Measurements from ENCODE around the gene LONRF3.
"Not testable (repeated sequence)": the region's sequence is repeated elsewhere in the genome, so short reads cannot be mapped to it uniquely, and the experiment has no call there.

Gene LONRF3

GRCh38 chrX:118988911-118989310 is 14.5 kb downstream of the LONRF3 start:
- no peak for DNase-seq

- DNase-seq = no peak
Observed at GRCh38 chrX:118989886-118990285, 15.5 kb downstream of the LONRF3 start.

GRCh38 chrX:118990512-118991227 is 16.3 kb downstream of the LONRF3 start:
- DNase-seq = no peak

DNA sequence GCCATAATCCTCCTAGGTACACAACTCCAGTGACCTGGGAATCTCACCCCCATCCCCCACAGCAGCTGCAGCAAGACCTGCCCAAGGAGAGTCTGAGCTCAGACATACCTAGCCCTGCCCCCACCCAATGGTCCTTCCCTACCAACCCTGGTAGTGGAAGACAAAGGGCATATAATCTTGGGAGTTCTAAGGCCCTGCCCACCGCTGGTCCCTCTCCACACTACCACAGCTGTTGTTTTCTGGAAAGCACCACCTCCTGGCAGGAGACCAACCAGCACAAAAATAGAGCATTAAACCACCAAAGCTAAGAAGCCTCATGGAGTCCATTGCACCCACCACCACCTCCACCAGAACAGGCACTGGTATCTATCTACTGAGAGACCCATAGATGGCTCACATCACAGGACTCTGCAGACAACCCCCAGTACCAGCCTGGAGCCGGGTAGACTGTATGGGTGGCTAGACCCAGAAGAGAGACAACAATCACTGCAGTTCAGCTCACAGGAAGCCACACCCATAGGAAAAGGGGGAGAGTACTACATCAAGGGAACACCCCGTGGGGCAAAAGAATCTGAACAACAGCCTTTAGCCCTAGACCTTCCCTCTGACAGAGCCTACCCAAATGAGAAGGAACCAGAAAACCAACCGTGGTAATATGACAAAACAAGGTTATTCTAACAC is 18.2 kb downstream of the LONRF3 start:
- not testable (repeated sequence) for DNase-seq

GRCh38 chrX:119003462-119003861 is 29.0 kb downstream of the LONRF3 start:
- no peak for DNase-seq

GRCh38 chrX:119004920-119005524 is 30.6 kb downstream of the LONRF3 start:
- DNase-seq = peak; percentile 10 to 23

DNA sequence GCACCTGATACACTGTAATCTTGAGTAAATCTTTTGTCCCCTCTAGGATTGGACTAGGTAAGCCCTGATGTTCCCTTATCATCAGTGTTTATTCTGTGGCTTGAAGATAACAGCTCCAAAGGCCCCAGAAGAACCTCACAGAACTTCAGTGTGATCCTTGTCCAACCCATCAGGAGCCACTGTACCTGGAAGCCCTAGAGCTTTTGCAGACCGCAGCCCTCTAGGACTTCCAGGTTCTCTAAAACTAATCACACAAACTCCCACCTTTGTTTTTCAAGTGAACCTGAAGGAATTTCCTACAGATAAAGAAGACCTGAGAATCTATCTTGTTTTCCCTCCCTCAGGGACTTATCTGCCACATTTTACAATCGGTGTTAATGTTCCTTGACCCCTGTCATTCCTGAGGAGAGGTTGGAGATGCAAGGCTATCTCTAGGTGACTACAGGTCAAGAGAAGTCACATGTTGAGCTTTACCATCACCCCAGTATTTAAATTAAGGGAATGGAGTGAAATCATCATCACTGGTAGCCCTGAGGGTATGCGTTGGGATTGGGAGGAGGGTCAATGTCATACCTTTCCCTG is 32.9 kb downstream of the LONRF3 start:
- DNase-seq = no peak

DNA sequence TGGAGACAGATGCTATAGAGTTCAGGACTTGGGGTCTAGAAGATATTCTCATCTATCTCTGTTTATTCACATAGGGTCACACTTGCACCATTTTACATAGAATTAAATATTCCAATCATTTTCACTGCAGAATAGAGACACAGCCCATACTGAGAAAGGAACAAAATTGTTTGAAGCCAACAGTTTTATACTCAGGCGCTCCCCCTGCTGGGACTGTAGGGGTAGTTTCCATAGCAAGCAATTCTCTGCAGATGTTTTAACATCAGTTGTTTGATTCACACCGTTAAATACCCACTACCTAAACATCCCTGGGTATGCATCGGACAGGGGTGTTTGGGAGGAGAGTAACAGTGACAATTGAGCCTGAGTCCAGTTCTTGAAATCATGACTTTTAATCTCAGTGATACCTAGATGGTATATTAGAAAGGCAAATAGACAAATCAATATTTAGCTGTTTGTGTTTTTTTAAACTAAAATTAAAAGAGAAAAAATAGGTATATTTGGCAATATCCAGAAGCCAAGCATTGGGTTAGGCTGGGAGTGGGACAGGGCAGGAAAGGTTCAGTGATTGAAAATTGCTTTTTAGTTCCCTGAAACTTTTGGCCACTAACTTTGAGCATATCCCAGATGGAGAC is 33.8 kb downstream of the LONRF3 start:
- DNase-seq = peak; percentile 21 to 37

GRCh38 chrX:119009071-119009470 is 34.7 kb downstream of the LONRF3 start:
- DNase-seq = no peak

GRCh38 chrX:119010491-119010890 is 36.1 kb downstream of the LONRF3 start:
- DNase-seq = no peak

DNA sequence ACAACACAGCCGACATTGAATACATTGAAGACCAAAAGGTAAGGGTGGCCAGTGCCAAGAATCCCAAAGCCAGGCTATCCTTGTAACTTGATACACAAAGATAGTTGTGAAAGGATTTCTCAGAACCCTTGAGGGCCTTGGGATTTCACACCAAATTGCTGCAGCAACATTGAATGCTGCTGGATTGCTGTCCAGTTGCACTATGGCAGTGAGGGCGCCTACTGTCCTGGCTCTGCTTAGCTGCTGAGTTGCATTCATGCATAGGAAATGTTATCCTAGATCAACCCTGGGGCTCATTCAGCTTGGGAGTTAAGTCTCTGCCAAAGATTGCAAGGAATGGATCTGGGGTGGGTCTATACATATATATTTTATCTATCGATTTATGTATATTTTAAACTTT is 38.7 kb downstream of the LONRF3 start:
- DNase-seq = no peak

GRCh38 chrX:119015407-119016237 is 41.2 kb downstream of the LONRF3 start:
- DNase-seq = peak; percentile 47 to 53

DNA sequence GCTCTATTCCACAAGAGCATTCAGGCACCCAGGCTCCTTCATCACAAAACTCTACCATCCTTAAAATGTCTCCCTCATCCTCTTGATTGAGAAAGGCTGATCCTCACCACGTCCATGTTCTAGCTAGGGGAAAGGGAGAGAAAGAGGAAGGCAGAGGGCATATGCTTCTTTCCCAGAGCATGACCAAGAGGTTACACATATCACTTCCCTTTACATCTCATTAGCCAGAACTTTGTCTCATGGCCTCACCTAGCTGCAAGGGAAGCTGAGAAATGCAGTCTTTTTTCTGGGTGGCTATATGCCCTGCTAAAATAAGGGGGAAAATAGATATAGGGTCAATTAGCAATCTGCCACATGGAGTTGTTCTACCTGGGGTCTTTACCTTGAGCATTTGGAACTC is 42.7 kb downstream of the LONRF3 start:
- DNase-seq = no peak

DNA sequence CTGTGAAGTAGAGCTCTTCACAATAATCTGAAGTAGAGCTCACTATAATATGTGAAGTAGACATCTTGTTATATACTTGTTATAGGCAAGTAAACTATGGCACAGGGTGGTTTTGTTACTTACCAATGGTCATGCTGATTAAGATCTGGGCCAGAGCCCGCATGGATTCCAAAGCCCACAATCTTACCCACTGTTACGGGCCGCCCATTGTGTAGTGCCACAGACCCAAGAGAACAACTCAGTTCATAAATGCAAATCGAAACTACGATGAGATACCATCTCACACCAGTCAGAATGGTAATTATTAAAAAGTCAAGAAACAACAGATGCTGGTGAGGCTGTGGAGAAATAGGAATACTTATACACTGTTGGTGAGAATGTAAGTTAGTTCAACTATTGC is 51.5 kb downstream of the LONRF3 start:
- no peak for DNase-seq

DNA sequence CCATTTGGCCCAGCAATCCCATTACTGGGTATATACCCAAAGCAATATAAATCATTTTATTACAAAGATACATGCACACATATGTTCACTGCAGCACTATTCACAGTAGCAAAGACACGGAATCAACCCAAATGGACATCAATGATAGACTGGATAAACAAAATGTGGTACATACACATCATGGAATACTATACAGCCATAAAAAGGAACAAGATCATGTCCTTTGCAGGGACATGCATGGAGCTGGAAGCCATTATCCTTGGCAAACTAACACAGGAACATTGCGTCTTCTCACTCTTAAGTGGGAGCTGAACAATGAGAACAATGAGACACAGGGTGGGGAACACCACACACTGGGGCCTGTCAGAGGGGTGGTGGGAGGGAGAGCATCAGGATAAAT is 51.9 kb downstream of the LONRF3 start:
- DNase-seq = not testable (repeated sequence)

- DNase-seq = not testable (repeated sequence)
Observed at GRCh38 chrX:119027960-119028732, 53.7 kb downstream of the LONRF3 start.

DNA sequence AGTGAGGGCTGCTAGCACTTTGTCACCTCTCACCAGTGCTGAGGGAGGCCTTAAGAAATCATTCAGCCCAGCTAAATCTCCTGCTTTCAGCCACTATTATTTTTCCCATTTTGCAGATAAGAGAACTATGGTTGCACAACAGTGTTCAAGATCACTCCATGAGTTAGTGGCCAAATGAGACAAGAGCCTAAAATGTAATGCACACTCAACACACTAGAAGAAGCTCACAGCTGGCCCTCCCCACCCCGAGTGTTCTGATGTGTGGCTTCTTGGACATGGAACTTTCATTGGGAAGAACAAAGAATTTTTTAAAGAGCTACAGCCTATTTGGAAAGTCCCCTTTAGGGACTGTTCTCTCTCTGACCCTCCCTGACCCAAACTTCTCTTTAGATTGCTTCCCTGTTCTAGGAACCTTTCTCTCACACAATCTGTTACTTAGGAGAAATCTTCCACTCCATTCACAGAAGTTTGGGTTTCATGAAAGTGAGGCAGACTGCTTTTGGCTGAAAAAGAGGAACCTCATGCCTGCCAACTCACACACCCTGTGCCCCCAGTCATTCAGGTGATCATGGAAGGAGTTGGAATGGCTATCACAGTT is 54.4 kb downstream of the LONRF3 start:
- no peak for DNase-seq

DNA sequence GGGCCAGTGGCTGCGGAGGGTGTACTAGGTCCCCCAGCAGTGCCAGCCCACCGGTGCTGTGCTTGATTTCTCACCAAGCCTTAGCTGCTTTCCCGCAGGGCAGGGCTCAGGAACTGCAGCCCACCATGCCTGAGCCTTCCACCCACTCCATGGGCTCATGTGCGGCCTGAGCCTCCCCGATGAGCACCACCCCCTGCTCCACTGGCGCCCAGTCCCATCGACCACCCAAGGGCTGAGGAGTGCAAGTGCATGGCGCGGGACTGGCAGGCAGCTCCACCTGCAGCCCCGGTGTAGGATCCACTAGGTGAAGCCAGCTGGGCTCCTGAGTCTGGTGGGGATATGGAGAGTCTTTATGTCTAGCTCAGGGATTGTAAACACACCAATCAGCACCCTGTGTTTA is 55.2 kb downstream of the LONRF3 start:
- not testable (repeated sequence) for DNase-seq

DNA sequence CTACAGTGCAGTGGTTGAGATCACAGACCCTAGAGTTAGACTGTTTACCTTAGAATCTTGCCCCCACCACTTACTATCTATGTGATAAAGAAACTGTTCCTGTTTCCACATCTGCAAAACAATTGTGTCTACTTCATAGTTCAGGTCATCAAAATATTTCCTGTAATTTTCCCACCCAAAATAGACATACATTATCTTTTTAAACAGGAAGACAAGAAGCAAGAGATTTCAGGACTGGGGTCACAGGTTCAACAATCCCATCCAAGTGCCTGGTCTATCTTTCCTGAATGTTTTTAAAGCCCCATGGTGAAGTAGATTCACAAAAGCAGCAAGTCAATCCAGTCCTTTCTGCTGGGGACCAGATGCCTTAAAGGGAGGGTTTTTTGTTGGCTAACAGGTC is 56.6 kb downstream of the LONRF3 start:
- no peak for DNase-seq

GRCh38 chrX:119036107-119037029 is 62.0 kb downstream of the LONRF3 start:
- no peak for DNase-seq
